Loucy (cell line): ENCODE results near the gene CXorf38.

ENCODE experiments used
- H2AFZ ChIP-seq: fragments of 200-600 bp; sonication (generic); 2 replicates; pipeline ENCODE4 v1.6.0; 2016; ENCODE audit warnings: antibody characterized with exemption, mild to moderate bottlenecking, low read length, moderate library complexity
- H3F3A ChIP-seq: fragments of 200-600 bp; 2 replicates; pipeline ENCODE4 v1.6.0; 2016; ENCODE audit warnings: antibody characterized with exemption, low read depth, mild to moderate bottlenecking
- H3K27me3 ChIP-seq: fragments of 200-600 bp; sonication (generic); 2 replicates; pipeline ENCODE4 v1.6.1; 2014; ENCODE audit warnings: low read length, mild to moderate bottlenecking; ENCODE audit not compliant: insufficient read depth, poor library complexity, severe bottlenecking
- H3K36me3 ChIP-seq: fragments of 200-600 bp; sonication (generic); 2 replicates; pipeline ENCODE4 v1.6.1; 2016; ENCODE audit warnings: low read length; ENCODE audit not compliant: insufficient read depth
- H3K4me1 ChIP-seq: fragments of 200-600 bp; sonication (generic); 2 replicates; pipeline ENCODE4 v1.5.1; 2014; ENCODE audit warnings: low read length, mild to moderate bottlenecking; ENCODE audit not compliant: insufficient read depth, poor library complexity, severe bottlenecking
- H3K4me2 ChIP-seq: fragments of 200-600 bp; sonication (generic); 2 replicates; pipeline ENCODE4 v1.6.0; 2014; ENCODE audit warnings: antibody characterized with exemption, low read length, low read depth, mild to moderate bottlenecking; ENCODE audit not compliant: poor library complexity, severe bottlenecking
- H3K4me3 ChIP-seq: fragments of 200-600 bp; sonication (generic); 2 replicates; pipeline ENCODE4 v1.5.1; 2014; ENCODE audit warnings: low read length, mild to moderate bottlenecking, mixed read lengths; ENCODE audit not compliant: poor library complexity, severe bottlenecking
- H3K79me2 ChIP-seq: fragments of 200-600 bp; sonication (generic); 2 replicates; pipeline ENCODE4 v1.6.1; 2014; ENCODE audit warnings: low read length; ENCODE audit not compliant: insufficient read depth
- H3K9ac ChIP-seq: fragments of 200-600 bp; sonication (generic); 2 replicates; pipeline ENCODE4 v1.6.0; 2014; ENCODE audit warnings: mild to moderate bottlenecking, low read depth, low read length, moderate library complexity; ENCODE audit not compliant: poor library complexity, severe bottlenecking
- H3K9me2 ChIP-seq: fragments of 200-600 bp; sonication (generic); replicated peaks from 2 replicates; pipeline ENCODE4 v1.6.1; 2016; ENCODE audit warnings: low read depth, low read length, mixed read lengths
- H3K9me3 ChIP-seq: fragments of 200-600 bp; sonication (generic); 2 replicates; pipeline ENCODE4 v1.6.1; 2014; ENCODE audit warnings: mild to moderate bottlenecking, antibody characterized with exemption, low read length, low read depth; ENCODE audit not compliant: insufficient read depth
- H4K20me1 ChIP-seq: fragments of 200-600 bp; sonication (generic); 2 replicates; pipeline ENCODE4 v1.6.0; 2014; ENCODE audit warnings: antibody characterized with exemption, low read length, mild to moderate bottlenecking; ENCODE audit not compliant: insufficient read depth, poor library complexity, severe bottlenecking
- EZH2phosphoT487 ChIP-seq: fragments of 200-600 bp; IDR thresholded peaks from 2 replicates; pipeline ENCODE4 v1.6.1; 2018; ENCODE audit warnings: antibody characterized with exemption, mild to moderate bottlenecking, moderate library complexity, borderline replicate concordance
- TF ChIP-seq, protein P1 (sequence below): fragments of 200-600 bp; sonication (generic); conservative IDR thresholded peaks from 2 replicates; pipeline ENCODE4 v1.5.1; 2014; ENCODE audit warnings: mild to moderate bottlenecking, antibody characterized with exemption, low read length

Gene CXorf38

DNA sequence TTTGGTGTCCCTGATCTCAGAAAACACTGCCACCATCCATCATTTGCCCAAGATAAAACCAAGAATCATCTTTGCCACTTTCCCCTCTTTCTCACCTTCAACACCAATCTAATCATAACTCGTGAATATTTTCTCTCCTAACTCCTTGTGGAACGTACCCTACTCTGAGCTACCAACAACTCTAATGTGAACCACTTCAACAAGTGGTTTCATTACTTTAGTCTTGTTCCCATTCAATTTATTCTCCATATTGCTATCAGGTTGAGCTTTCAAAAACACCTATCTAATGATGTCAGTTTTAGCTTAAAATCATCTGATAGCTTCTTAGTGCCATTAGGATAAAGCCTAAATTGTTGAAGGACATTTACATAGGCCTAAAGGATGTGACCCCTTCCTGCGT lies 39.8 kb upstream of the CXorf38 start:
- Histone ChIP-seq H3K9me3 (no peaks in the 10 kb centered on the region), H3K79me2 (no peaks in the 10 kb centered on the region), H3K4me1 (no peaks in the 10 kb centered on the region), H3K27me3 (no peaks in the 10 kb centered on the region), H3K4me2 (no peak overlapping the region), H3K36me3 (peaks cover 39% of the 10 kb centered on the region; the same call in 1 of the 2 replicates), H3K9ac (no peak overlapping the region), H2AFZ (no peak overlapping the region), H3F3A (no peaks in the 10 kb centered on the region), H3K4me3 (no peak overlapping the region), H3K9me2 (no peaks in the 10 kb centered on the region), H4K20me1 (no peaks in the 10 kb centered on the region)
- TF ChIP-seq, protein P1, sequence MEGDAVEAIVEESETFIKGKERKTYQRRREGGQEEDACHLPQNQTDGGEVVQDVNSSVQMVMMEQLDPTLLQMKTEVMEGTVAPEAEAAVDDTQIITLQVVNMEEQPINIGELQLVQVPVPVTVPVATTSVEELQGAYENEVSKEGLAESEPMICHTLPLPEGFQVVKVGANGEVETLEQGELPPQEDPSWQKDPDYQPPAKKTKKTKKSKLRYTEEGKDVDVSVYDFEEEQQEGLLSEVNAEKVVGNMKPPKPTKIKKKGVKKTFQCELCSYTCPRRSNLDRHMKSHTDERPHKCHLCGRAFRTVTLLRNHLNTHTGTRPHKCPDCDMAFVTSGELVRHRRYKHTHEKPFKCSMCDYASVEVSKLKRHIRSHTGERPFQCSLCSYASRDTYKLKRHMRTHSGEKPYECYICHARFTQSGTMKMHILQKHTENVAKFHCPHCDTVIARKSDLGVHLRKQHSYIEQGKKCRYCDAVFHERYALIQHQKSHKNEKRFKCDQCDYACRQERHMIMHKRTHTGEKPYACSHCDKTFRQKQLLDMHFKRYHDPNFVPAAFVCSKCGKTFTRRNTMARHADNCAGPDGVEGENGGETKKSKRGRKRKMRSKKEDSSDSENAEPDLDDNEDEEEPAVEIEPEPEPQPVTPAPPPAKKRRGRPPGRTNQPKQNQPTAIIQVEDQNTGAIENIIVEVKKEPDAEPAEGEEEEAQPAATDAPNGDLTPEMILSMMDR = no peak
- no peak for TF ChIP-seq EZH2phosphoT487

DNA sequence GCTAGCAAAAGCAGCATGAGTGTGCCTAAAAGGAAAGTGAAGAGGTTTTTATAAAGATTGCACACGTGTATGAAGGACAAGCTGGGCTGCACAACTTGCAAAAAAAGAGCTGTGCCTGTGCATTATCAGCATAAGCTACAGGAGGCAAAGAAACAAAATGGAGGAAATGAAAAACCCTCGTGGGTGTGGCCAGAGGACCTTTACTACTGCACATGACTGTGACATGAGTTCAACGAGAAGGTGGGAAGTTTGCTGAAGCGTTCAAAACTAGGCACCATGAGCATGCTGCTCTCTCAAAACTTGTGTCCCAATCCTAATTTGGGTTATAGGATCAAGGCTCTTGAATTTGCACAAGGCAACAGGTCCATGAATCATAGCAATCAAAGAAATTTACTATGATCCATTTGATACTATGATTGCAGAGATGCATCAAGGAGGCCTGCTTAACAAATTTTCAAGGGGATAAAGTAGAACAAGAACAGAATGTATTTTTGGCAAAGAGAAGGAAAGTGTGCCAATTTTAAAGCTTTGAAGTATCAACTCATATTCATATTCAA lies 38.1 kb upstream of the CXorf38 start:
- Histone ChIP-seq H3K9ac (no peak overlapping the region), H3F3A (no peaks in the 10 kb centered on the region), H3K27me3 (no peaks in the 10 kb centered on the region), H4K20me1 (no peaks in the 10 kb centered on the region), H3K9me3 (no peaks in the 10 kb centered on the region), H3K9me2 (no peaks in the 10 kb centered on the region), H3K4me1 (no peaks in the 10 kb centered on the region), H3K36me3 (peaks cover 49% of the 10 kb centered on the region; the same call in 1 of the 2 replicates), H3K4me3 (no peak overlapping the region), H3K79me2 (no peaks in the 10 kb centered on the region), H3K4me2 (no peak overlapping the region), H2AFZ (no peak overlapping the region)
- TF ChIP-seq EZH2phosphoT487 = no peak
- TF ChIP-seq, protein P1 = no peak

GRCh38 chrX:40684092-40684491 lies 36.7 kb upstream of the CXorf38 start:
- TF ChIP-seq, protein P1 = no peak
- TF ChIP-seq EZH2phosphoT487 = no peak
- H4K20me1 ChIP-seq = no peaks in the 10 kb centered on the region
- no peaks in the 10 kb centered on the region for H3K4me1 ChIP-seq
- no peaks in the 10 kb centered on the region for H3F3A ChIP-seq
- no peaks in the 10 kb centered on the region for H3K79me2 ChIP-seq
- no peak overlapping the region for H3K9ac ChIP-seq
- H3K27me3 ChIP-seq = no peaks in the 10 kb centered on the region
- no peaks in the 10 kb centered on the region for H3K9me3 ChIP-seq
- H3K4me2 ChIP-seq = no peak overlapping the region
- H3K4me3 ChIP-seq = no peak overlapping the region
- H3K9me2 ChIP-seq = no peaks in the 10 kb centered on the region
- no peak overlapping the region for H2AFZ ChIP-seq
- peaks cover 54% of the 10 kb centered on the region; the same call in 1 of the 2 replicates for H3K36me3 ChIP-seq
